NT2/D1 (cell line): ENCODE results near the gene KDM2A.
"Not testable (repeated sequence)": the region's sequence is repeated elsewhere in the genome, so short reads cannot be mapped to it uniquely, and the experiment has no call there.

Experiments
- DNase-seq: peaks from one replicate; pipeline ENCODE4 v3.0.0-alpha.2; 2011; ENCODE audit warnings: low read depth, low spot score
- H3K27me3 ChIP-seq: 2 replicates; pipeline ENCODE4 v1.6.0; 2011; ENCODE audit warnings: mild to moderate bottlenecking; ENCODE audit not compliant: insufficient read length, insufficient read depth
- H3K36me3 ChIP-seq: 2 replicates; pipeline ENCODE4 v1.6.1; 2011; ENCODE audit warnings: mild to moderate bottlenecking, low read length, mixed read lengths; ENCODE audit not compliant: insufficient read depth, insufficient read length
- H3K4me1 ChIP-seq: 2 replicates; pipeline ENCODE4 v1.5.1; 2011; ENCODE audit not compliant: insufficient read depth, insufficient read length
- H3K4me3 ChIP-seq: 2 replicates; pipeline ENCODE4 v1.5.1; 2011; ENCODE audit warnings: low read depth; ENCODE audit not compliant: insufficient read length
- H3K9ac ChIP-seq: 2 replicates; pipeline ENCODE4 v1.6.0; 2011; ENCODE audit warnings: low read depth; ENCODE audit not compliant: insufficient read length
- H3K9me3 ChIP-seq: 2 replicates; pipeline ENCODE4 v1.5.1; 2011; ENCODE audit warnings: mild to moderate bottlenecking, low read length; ENCODE audit not compliant: insufficient read depth
- SUZ12 ChIP-seq: IDR thresholded peaks from 2 replicates; pipeline ENCODE4 v1.6.1; 2011; ENCODE audit not compliant: insufficient read length, insufficient read depth; ENCODE audit errors: extremely low read depth
- YY1 ChIP-seq: IDR thresholded peaks from 2 replicates; pipeline ENCODE4 v1.6.1; 2011; ENCODE audit not compliant: insufficient read length, insufficient read depth
- ZNF274 ChIP-seq: IDR thresholded peaks from 2 replicates; pipeline ENCODE4 v1.6.1; 2011; ENCODE audit warnings: mild to moderate bottlenecking, low read depth, low read length

The KDM2A gene

GRCh38 chr11:67119585-67120391, 725 bp downstream of the KDM2A start:
- H3K4me1 ChIP-seq: no peaks in the 10 kb centered on the region
- H3K9ac ChIP-seq: peak overlapping the region; percentile 91
- DNase-seq: no peak
- H3K4me3 ChIP-seq: peak overlapping the region; percentile 96
- TF ChIP-seq SUZ12: no peak
- TF ChIP-seq ZNF274: no peak
- no peak for TF ChIP-seq YY1
- H3K9me3 ChIP-seq: no peaks in the 10 kb centered on the region
- peaks cover 12% of the 10 kb centered on the region for H3K27me3 ChIP-seq
- peaks cover 27% of the 10 kb centered on the region for H3K36me3 ChIP-seq

DNA sequence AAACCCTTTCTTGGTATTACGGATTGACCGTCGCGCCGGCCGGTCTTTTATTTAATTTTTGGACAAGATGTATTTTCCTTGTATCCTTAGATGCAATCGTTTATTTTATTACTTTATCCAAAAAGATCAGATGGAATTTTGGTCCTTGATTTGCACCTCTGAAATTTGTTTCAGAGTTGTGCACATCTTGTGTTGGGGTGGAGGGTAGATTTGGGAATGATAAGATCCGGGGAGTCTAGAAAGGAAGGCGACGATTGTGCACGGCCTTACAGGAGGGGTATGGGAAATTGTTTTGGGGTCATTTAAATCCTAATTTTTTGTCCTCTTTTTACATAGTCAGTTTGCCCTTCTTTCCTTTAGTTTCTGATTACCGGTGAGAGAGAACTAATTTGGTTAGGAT, 1.4 kb downstream of the KDM2A start:
- no peak for TF ChIP-seq ZNF274
- TF ChIP-seq YY1: no peak
- TF ChIP-seq SUZ12: no peak
- Histone ChIP-seq H3K4me3 (peak overlapping the region; percentile 96), H3K9me3 (no peaks in the 10 kb centered on the region), H3K4me1 (no peaks in the 10 kb centered on the region), H3K27me3 (peaks cover 12% of the 10 kb centered on the region), H3K9ac (peak overlapping the region; percentile 91), H3K36me3 (peaks cover 32% of the 10 kb centered on the region)
- no peak for DNase-seq

- DNase-seq: no peak
- Histone ChIP-seq H3K4me1 (no peaks in the 10 kb centered on the region), H3K36me3 (peaks cover 35% of the 10 kb centered on the region), H3K9ac (peak overlapping the region; percentile 91), H3K27me3 (peaks cover 12% of the 10 kb centered on the region), H3K4me3 (peak overlapping the region; percentile 96), H3K9me3 (no peaks in the 10 kb centered on the region)
- TF ChIP-seq ZNF274 (no peak), SUZ12 (no peak), YY1 (no peak)
Observed at GRCh38 chr11:67120881-67121710, 2.0 kb downstream of the KDM2A start.

- DNase-seq, H3K4me3 ChIP-seq, H3K27me3 ChIP-seq, H3K4me1 ChIP-seq, H3K9me3 ChIP-seq, H3K9ac ChIP-seq: not testable (repeated sequence)
- peaks cover 55% of the 10 kb centered on the region for H3K36me3 ChIP-seq
Observed at GRCh38 chr11:67123801-67124200, 4.7 kb downstream of the KDM2A start.

GRCh38 chr11:67126243-67126642, 7.2 kb downstream of the KDM2A start:
- not testable (repeated sequence) for H3K9ac ChIP-seq, H3K27me3 ChIP-seq, H3K9me3 ChIP-seq, H3K4me1 ChIP-seq, H3K4me3 ChIP-seq, DNase-seq
- H3K36me3 ChIP-seq: peaks cover 67% of the 10 kb centered on the region

DNA sequence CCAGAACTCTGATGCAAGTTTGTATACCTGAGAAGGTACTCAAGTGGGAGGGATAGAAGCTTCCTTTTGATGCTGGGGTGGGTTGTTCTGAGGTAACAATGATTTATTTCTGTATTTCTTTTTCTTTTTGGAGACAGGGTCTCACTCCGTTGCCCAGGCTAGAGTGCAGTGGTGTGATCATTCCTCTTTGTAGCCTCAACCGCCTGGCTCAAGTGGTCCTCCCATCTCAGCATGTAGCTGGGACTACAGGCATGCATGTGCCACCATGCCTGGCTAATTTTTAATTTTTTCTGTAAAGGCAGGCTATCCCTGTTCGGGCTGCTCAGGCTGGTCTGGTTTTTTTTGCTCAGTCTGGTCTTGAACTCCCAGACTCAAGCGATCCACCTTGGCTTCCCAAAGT, 7.9 kb downstream of the KDM2A start:
- Histone ChIP-seq H3K4me3 (no peak overlapping the region), H3K36me3 (peaks cover 67% of the 10 kb centered on the region), H3K4me1 (no peaks in the 10 kb centered on the region), H3K27me3 (no peaks in the 10 kb centered on the region), H3K9ac (no peak overlapping the region), H3K9me3 (no peaks in the 10 kb centered on the region)
- TF ChIP-seq YY1 (no peak), ZNF274 (no peak), SUZ12 (no peak)
- no peak for DNase-seq

GRCh38 chr11:67130861-67131260, 11.8 kb downstream of the KDM2A start:
- H3K4me3 ChIP-seq, H3K9me3 ChIP-seq, DNase-seq, H3K4me1 ChIP-seq, H3K9ac ChIP-seq, H3K27me3 ChIP-seq: not testable (repeated sequence)
- peaks cover 83% of the 10 kb centered on the region for H3K36me3 ChIP-seq
